ENCODE data around the gene MAP2K4.

Gene MAP2K4

GRCh38 chr17:12040478-12040877 is 19.8 kb downstream of the MAP2K4 start:
- no peak for DNase-seq (ENCODE audit: low spot score)

GRCh38 chr17:12041312-12041711 is 20.6 kb downstream of the MAP2K4 start:
- no peak for DNase-seq (ENCODE audit: low spot score)

GRCh38 chr17:12043702-12044101 is 23.0 kb downstream of the MAP2K4 start:
- DNase-seq (ENCODE audit: low spot score): no peak

GRCh38 chr17:12046786-12047185 is 26.1 kb downstream of the MAP2K4 start:
- no peak for DNase-seq (ENCODE audit: low spot score)

GRCh38 chr17:12047681-12048376 is 27.2 kb downstream of the MAP2K4 start:
- DNase-seq (ENCODE audit: low spot score): no peak

- no peak for DNase-seq (ENCODE audit: low spot score)
Measured at GRCh38 chr17:12048843-12049473, 28.3 kb downstream of the MAP2K4 start.

- DNase-seq (ENCODE audit: low spot score): no peak
Measured at GRCh38 chr17:12050646-12051225, 30.1 kb downstream of the MAP2K4 start.

GRCh38 chr17:12053552-12053951 is 32.9 kb downstream of the MAP2K4 start:
- no peak for DNase-seq (ENCODE audit: low spot score)

- no peak for DNase-seq (ENCODE audit: low spot score)
Measured at GRCh38 chr17:12055889-12056288, 35.2 kb downstream of the MAP2K4 start.

GRCh38 chr17:12057520-12057919 is 36.8 kb downstream of the MAP2K4 start:
- no peak for DNase-seq (ENCODE audit: low spot score)

- no peak for DNase-seq (ENCODE audit: low spot score)
Measured at GRCh38 chr17:12058535-12058934, 37.9 kb downstream of the MAP2K4 start.

GRCh38 chr17:12062249-12062648 is 41.6 kb downstream of the MAP2K4 start:
- no peak for DNase-seq (ENCODE audit: low spot score)

- no peak for DNase-seq (ENCODE audit: low spot score)
Measured at GRCh38 chr17:12064395-12064794, 43.7 kb downstream of the MAP2K4 start.

- DNase-seq (ENCODE audit: low spot score): no peak
Measured at GRCh38 chr17:12067485-12067884, 46.8 kb downstream of the MAP2K4 start.

- no peak for DNase-seq (ENCODE audit: low spot score)
Measured at GRCh38 chr17:12068946-12069345, 48.3 kb downstream of the MAP2K4 start.

GRCh38 chr17:12070561-12070960 is 49.9 kb downstream of the MAP2K4 start:
- no peak for DNase-seq (ENCODE audit: low spot score)

GRCh38 chr17:12074346-12074745 is 53.7 kb downstream of the MAP2K4 start:
- no peak for DNase-seq (ENCODE audit: low spot score)

GRCh38 chr17:12077773-12078172 is 57.1 kb downstream of the MAP2K4 start:
- DNase-seq (ENCODE audit: low spot score): no peak

- no peak for DNase-seq (ENCODE audit: low spot score)
Measured at GRCh38 chr17:12078791-12079190, 58.1 kb downstream of the MAP2K4 start.

- DNase-seq (ENCODE audit: low spot score): no peak
Measured at GRCh38 chr17:12081720-12082119, 61.0 kb downstream of the MAP2K4 start.

- no peak for DNase-seq (ENCODE audit: low spot score)
Measured at GRCh38 chr17:12085076-12085949, 64.6 kb downstream of the MAP2K4 start.

GRCh38 chr17:12088035-12088434 is 67.4 kb downstream of the MAP2K4 start:
- no peak for DNase-seq (ENCODE audit: low spot score)
